ENCODE measurements around the gene FCHO2.
"Not testable (repeated sequence)": the region's sequence is repeated elsewhere in the genome, so short reads cannot be mapped to it uniquely, and the experiment has no call there.

DNA sequence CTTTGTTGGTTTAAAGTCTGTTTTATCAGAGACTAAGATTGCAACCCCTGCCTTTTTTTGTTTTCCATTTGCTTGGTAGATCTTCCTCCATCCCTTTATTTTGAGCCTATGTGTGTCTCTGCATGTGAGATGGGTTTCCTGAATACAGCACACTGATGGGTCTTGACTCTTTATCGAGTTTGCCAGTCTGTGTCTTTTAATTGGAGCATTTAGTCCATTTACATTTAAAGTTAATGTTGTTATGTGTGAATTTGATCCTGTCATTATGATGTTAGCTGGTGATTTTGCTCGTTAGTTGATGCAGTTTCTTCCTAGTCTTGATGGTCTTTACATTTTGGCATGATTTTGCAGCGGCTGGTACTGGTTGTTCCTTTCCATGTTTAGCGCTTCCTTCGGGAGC, 18.6 kb downstream of the FCHO2 start:
- TF ChIP-seq, protein P1, sequence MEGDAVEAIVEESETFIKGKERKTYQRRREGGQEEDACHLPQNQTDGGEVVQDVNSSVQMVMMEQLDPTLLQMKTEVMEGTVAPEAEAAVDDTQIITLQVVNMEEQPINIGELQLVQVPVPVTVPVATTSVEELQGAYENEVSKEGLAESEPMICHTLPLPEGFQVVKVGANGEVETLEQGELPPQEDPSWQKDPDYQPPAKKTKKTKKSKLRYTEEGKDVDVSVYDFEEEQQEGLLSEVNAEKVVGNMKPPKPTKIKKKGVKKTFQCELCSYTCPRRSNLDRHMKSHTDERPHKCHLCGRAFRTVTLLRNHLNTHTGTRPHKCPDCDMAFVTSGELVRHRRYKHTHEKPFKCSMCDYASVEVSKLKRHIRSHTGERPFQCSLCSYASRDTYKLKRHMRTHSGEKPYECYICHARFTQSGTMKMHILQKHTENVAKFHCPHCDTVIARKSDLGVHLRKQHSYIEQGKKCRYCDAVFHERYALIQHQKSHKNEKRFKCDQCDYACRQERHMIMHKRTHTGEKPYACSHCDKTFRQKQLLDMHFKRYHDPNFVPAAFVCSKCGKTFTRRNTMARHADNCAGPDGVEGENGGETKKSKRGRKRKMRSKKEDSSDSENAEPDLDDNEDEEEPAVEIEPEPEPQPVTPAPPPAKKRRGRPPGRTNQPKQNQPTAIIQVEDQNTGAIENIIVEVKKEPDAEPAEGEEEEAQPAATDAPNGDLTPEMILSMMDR (IDR thresholded peaks at IDR 0.05): not testable (repeated sequence)
- not testable (repeated sequence) for TF ChIP-seq POLR2A, EP300 (IDR thresholded peaks at IDR 0.05)

Data from tibial nerve (tissue), 4 donors.